ENCODE measurements around the gene TTC28. TPM values are rescaled to one million over a fixed set of nuclear protein-coding genes. Genes with fewer than 3 reads are reported as not detected.

Gene TTC28
- total RNA-seq, 1 experiment from 2014 or later, result not detected

GRCh38 chr22:28208036-28208435 is 471.6 kb downstream of the TTC28 start:
- no TSS peak for BruUV-seq (replicated peaks)
- Mint-ChIP-seq H3K4me1 (ENCODE audit: insufficient read depth, unreplicated experiment) (no peaks in the 10 kb centered on the region), H3K36me3 (ENCODE audit: insufficient read depth, unreplicated experiment) (no peaks in the 10 kb centered on the region), H3K9me3 (ENCODE audit: unreplicated experiment) (peaks cover 7% of the 10 kb centered on the region), H3K27ac (ENCODE audit: low read depth, unreplicated experiment) (no peak overlapping the region), H3K27me3 (ENCODE audit: insufficient read depth, unreplicated experiment) (peaks cover 36% of the 10 kb centered on the region), H3K4me3 (ENCODE audit: unreplicated experiment) (no peak overlapping the region)
- ChIA-PET CTCF (no interaction called here), POLR2A (no interaction called here)
- DNase-seq (ENCODE audit: unreplicated experiment), result no peak
- intact Hi-C loops (cut with micrococcal nuclease), result no loop called here
- no peak for TF ChIP-seq CTCF (IDR thresholded peaks at IDR 0.05; ENCODE audit: unreplicated experiment)

GRCh38 chr22:28207281-28208030 is 472.2 kb downstream of the TTC28 start:
- H3K27ac Mint-ChIP-seq (ENCODE audit: low read depth, unreplicated experiment), result no peak overlapping the region
- peaks cover 36% of the 10 kb centered on the region for H3K27me3 Mint-ChIP-seq (ENCODE audit: insufficient read depth, unreplicated experiment)
- ChIA-PET CTCF (interaction anchor here (0.6 kb wide), 1 partner anchor 90 kb away, joined by 4 read pairs; no protein-coding TSS in a partner anchor), POLR2A (no interaction called here)
- no TSS peak for BruUV-seq (replicated peaks)
- DNase-seq (ENCODE audit: unreplicated experiment), result no peak
- intact Hi-C loops (cut with micrococcal nuclease), result no loop called here
- no peaks in the 10 kb centered on the region for H3K4me1 Mint-ChIP-seq (ENCODE audit: insufficient read depth, unreplicated experiment)
- H3K36me3 Mint-ChIP-seq (ENCODE audit: insufficient read depth, unreplicated experiment), result no peaks in the 10 kb centered on the region
- H3K9me3 Mint-ChIP-seq (ENCODE audit: unreplicated experiment), result peaks cover 7% of the 10 kb centered on the region
- H3K4me3 Mint-ChIP-seq (ENCODE audit: unreplicated experiment), result no peak overlapping the region
- no peak for TF ChIP-seq CTCF (IDR thresholded peaks at IDR 0.05; ENCODE audit: unreplicated experiment)

GRCh38 chr22:28205926-28206325 is 473.7 kb downstream of the TTC28 start:
- H3K4me3 Mint-ChIP-seq (ENCODE audit: unreplicated experiment), result no peak overlapping the region
- ChIA-PET CTCF (no interaction called here), POLR2A (no interaction called here)
- no peaks in the 10 kb centered on the region for H3K9me3 Mint-ChIP-seq (ENCODE audit: unreplicated experiment)
- no peaks in the 10 kb centered on the region for H3K36me3 Mint-ChIP-seq (ENCODE audit: insufficient read depth, unreplicated experiment)
- peaks cover 31% of the 10 kb centered on the region for H3K27me3 Mint-ChIP-seq (ENCODE audit: insufficient read depth, unreplicated experiment)
- TF ChIP-seq CTCF (IDR thresholded peaks at IDR 0.05; ENCODE audit: unreplicated experiment), result no peak
- BruUV-seq (replicated peaks), result no TSS peak
- no peak for DNase-seq (ENCODE audit: unreplicated experiment)
- intact Hi-C loops (cut with micrococcal nuclease), result no loop called here
- H3K4me1 Mint-ChIP-seq (ENCODE audit: insufficient read depth, unreplicated experiment), result no peaks in the 10 kb centered on the region
- H3K27ac Mint-ChIP-seq (ENCODE audit: low read depth, unreplicated experiment), result no peak overlapping the region

- Mint-ChIP-seq H3K4me3 (ENCODE audit: unreplicated experiment) (no peak overlapping the region), H3K4me1 (ENCODE audit: insufficient read depth, unreplicated experiment) (no peaks in the 10 kb centered on the region), H3K27ac (ENCODE audit: low read depth, unreplicated experiment) (no peak overlapping the region), H3K27me3 (ENCODE audit: insufficient read depth, unreplicated experiment) (peaks cover 20% of the 10 kb centered on the region), H3K36me3 (ENCODE audit: insufficient read depth, unreplicated experiment) (no peaks in the 10 kb centered on the region), H3K9me3 (ENCODE audit: unreplicated experiment) (no peaks in the 10 kb centered on the region)
- intact Hi-C loops (cut with micrococcal nuclease), result no loop called here
- CTCF ChIA-PET, result interaction anchor here (0.6 kb wide), 2 partner anchors 43 to 82 kb away, joined by 3 read pairs; no protein-coding TSS in a partner anchor
- TF ChIP-seq CTCF (IDR thresholded peaks at IDR 0.05; ENCODE audit: unreplicated experiment), result no peak
- BruUV-seq (replicated peaks), result no TSS peak
- no peak for DNase-seq (ENCODE audit: unreplicated experiment)
- POLR2A ChIA-PET, result no interaction called here
Observed at GRCh38 chr22:28204382-28204781, 475.3 kb downstream of the TTC28 start.
